GM21576 (cell line): Measurements from ENCODE around the gene CFH.
"Not testable (repeated sequence)": the region's sequence is repeated elsewhere in the genome, so short reads cannot be mapped to it uniquely, and the experiment has no call there.

Experiments
- ATAC-seq: cut with Tn5 transposase; IDR thresholded peaks from one replicate; pipeline ENCODE4 v1.9.1; 2021; ENCODE audit warnings: mild to moderate bottlenecking, moderate library complexity; ENCODE audit not compliant: unreplicated experiment

CFH gene

GRCh38 chr1:196651637-196652215, at the start of gene CFH:
CFH (plus strand) TSS chr1:196652043; CDS start chr1:196652118, 75 bp downstream.
- ATAC-seq, result no peak

- ATAC-seq, result no peak
These were observed 48.2 kb upstream of the CFH start for GRCh38 chr1:196603651-196604050.

GRCh38 chr1:196607981-196608380, 43.9 kb upstream of the CFH start:
- no peak for ATAC-seq

- no peak for ATAC-seq
These were observed 43.2 kb upstream of the CFH start, which contains the start of gene KCNT2 for GRCh38 chr1:196608390-196609369. KCNT2 (minus strand) TSS chr1:196608440; CDS start chr1:196608309, 131 bp downstream.

- ATAC-seq, result no peak
These were observed 42.5 kb upstream of the CFH start for GRCh38 chr1:196609370-196609737.

- ATAC-seq, result no peak
These were observed 40.0 kb upstream of the CFH start for GRCh38 chr1:196611873-196612272.

GRCh38 chr1:196619721-196620120, 32.1 kb upstream of the CFH start:
- no peak for ATAC-seq

GRCh38 chr1:196623079-196623478, 28.8 kb upstream of the CFH start:
- no peak for ATAC-seq

- no peak for ATAC-seq
These were observed 23.0 kb upstream of the CFH start for GRCh38 chr1:196628838-196629237.

GRCh38 chr1:196637606-196638005, 14.2 kb upstream of the CFH start:
- no peak for ATAC-seq

- ATAC-seq, result no peak
These were observed 13.4 kb upstream of the CFH start for GRCh38 chr1:196638466-196638865.

- not testable (repeated sequence) for ATAC-seq
These were observed 12.6 kb upstream of the CFH start for GRCh38 chr1:196639291-196639690.

GRCh38 chr1:196640976-196641375, 10.9 kb upstream of the CFH start:
- no peak for ATAC-seq

- no peak for ATAC-seq
These were observed 1.9 kb upstream of the CFH start for GRCh38 chr1:196649990-196650389.

- no peak for ATAC-seq
These were observed 1.4 kb upstream of the CFH start for GRCh38 chr1:196650403-196650802.

- no peak for ATAC-seq
These were observed 764 bp upstream of the CFH start for GRCh38 chr1:196651079-196651478.

- no peak for ATAC-seq
These were observed 2.4 kb downstream of the CFH start for GRCh38 chr1:196654271-196654670.

GRCh38 chr1:196655071-196655470, 3.2 kb downstream of the CFH start:
- no peak for ATAC-seq

GRCh38 chr1:196655494-196655893, 3.7 kb downstream of the CFH start:
- ATAC-seq, result no peak

- no peak for ATAC-seq
These were observed 7.6 kb downstream of the CFH start for GRCh38 chr1:196659471-196659870.

- no peak for ATAC-seq
These were observed 8.4 kb downstream of the CFH start for GRCh38 chr1:196660272-196660671.

GRCh38 chr1:196660852-196661251, 9.0 kb downstream of the CFH start:
- ATAC-seq, result peak; percentile 80
